CD14-positive monocyte (primary cell): ENCODE data around the gene TINAG. TPM values are rescaled to one million over a fixed set of nuclear protein-coding genes. Genes with fewer than 3 reads are reported as not detected.

ENCODE experiments used
- DNase-seq, 3 donors: peaks; one replicate each; pipeline ENCODE4 v3.0.0-alpha.2; 2011 to 2022
- H2AFZ ChIP-seq: 2 replicates; pipeline ENCODE4 v1.6.0; 2012; ENCODE audit warnings: mild to moderate bottlenecking, low read depth, low read length, inconsistent platforms; ENCODE audit not compliant: insufficient read depth, poor library complexity, severe bottlenecking
- H3K27ac ChIP-seq, 2 donors: 1 replicate in 1 of 2; 2 replicates in 1 of 2; pipeline ENCODE4 v1.5.1; 2012 to 2013; ENCODE audit warnings: low read length in 2 of 2, control low read depth in 1 of 2, inconsistent platforms in 1 of 2, low read depth in 1 of 2, mild to moderate bottlenecking in 1 of 2
- H3K27me3 ChIP-seq, 2 donors: one replicate each; pipeline versions ENCODE4 v1.6.0 to v1.6.1; 2011 to 2013; ENCODE audit warnings: low read length in 2 of 2; ENCODE audit not compliant: control insufficient read depth in 2 of 2, insufficient read depth in 2 of 2
- H3K36me3 ChIP-seq, 2 donors: replicated peaks in 1 of 2; 1 replicate in 1 of 2; 2 replicates in 1 of 2; pipeline versions ENCODE4 v1.5.1 to v1.6.1; 2012 to 2013; ENCODE audit warnings: low read length in 2 of 2, control low read depth in 1 of 2, inconsistent platforms in 1 of 2, mild to moderate bottlenecking in 1 of 2; ENCODE audit not compliant: insufficient read depth in 2 of 2, control insufficient read depth in 1 of 2
- H3K4me1 ChIP-seq, 2 donors: 1 replicate in 1 of 2; 2 replicates in 1 of 2; pipeline versions ENCODE4 v1.5.1 to v1.6.1; 2012 to 2013; ENCODE audit warnings: low read length in 2 of 2, control low read depth in 1 of 2, inconsistent platforms in 1 of 2, mild to moderate bottlenecking in 1 of 2, moderate library complexity in 1 of 2; ENCODE audit not compliant: insufficient read depth in 2 of 2, control insufficient read depth in 1 of 2
- H3K4me2 ChIP-seq: replicated peaks from 2 replicates; pipeline ENCODE3; 2012; ENCODE audit warnings: low read length, moderate library complexity, mild to moderate bottlenecking; ENCODE audit not compliant: poor library complexity, severe bottlenecking; ENCODE audit errors: extremely low read depth
- H3K4me3 ChIP-seq, 3 experiments: fragments of 200-600 bp in 1 of 3; sonication (generic) in 1 of 3; replicated peaks in 1 of 3; 1 replicate in 2 of 3; 2 replicates in 1 of 3; pipeline ENCODE4 v1.5.1; 2011 to 2013; ENCODE audit warnings: low read length in 3 of 3, mild to moderate bottlenecking in 3 of 3, control low read depth in 2 of 3, low read depth in 2 of 3, inconsistent platforms in 1 of 3, moderate library complexity in 1 of 3
- H3K79me2 ChIP-seq: 2 replicates; pipeline ENCODE4 v1.6.0; 2012; ENCODE audit warnings: mild to moderate bottlenecking, control low read depth, inconsistent platforms, low read length, moderate library complexity; ENCODE audit not compliant: insufficient read depth
- H3K9ac ChIP-seq: 2 replicates; pipeline ENCODE4 v1.6.0; 2017; ENCODE audit warnings: low read length, mild to moderate bottlenecking; ENCODE audit not compliant: insufficient read depth, poor library complexity, severe bottlenecking
- H3K9me3 ChIP-seq, 2 donors: replicated peaks in 1 of 2; 1 replicate in 1 of 2; 2 replicates in 1 of 2; pipeline versions ENCODE4 v1.5.1 to v1.6.1; 2012 to 2013; ENCODE audit warnings: low read length in 2 of 2, control low read depth in 1 of 2; ENCODE audit not compliant: control insufficient read depth in 1 of 2, insufficient read depth in 1 of 2
- H4K20me1 ChIP-seq: 2 replicates; pipeline ENCODE4 v1.6.0; 2012; ENCODE audit warnings: mild to moderate bottlenecking, low read length, control low read depth, moderate library complexity; ENCODE audit not compliant: insufficient read depth
- H3K27ac Mint-ChIP-seq, 7 donors: one replicate each; pipeline ENCODE4 v1.8.0; 2020; ENCODE audit warnings: mild to moderate bottlenecking in 7 of 7, mixed read lengths in 7 of 7, moderate library complexity in 6 of 7, inconsistent platforms in 2 of 7
- H3K27me3 Mint-ChIP-seq, 3 donors: one replicate each; pipeline ENCODE4 v1.8.0; 2021 to 2022; ENCODE audit warnings: low read depth in 3 of 3, mild to moderate bottlenecking in 3 of 3, mixed read lengths in 3 of 3, moderate library complexity in 3 of 3, inconsistent platforms in 1 of 3
- H3K36me3 Mint-ChIP-seq, 2 donors: one replicate each; pipeline ENCODE4 v1.8.0; 2020; ENCODE audit warnings: mixed read lengths in 2 of 2, inconsistent platforms in 1 of 2, mild to moderate bottlenecking in 1 of 2
- H3K4me1 Mint-ChIP-seq: one replicate; pipeline ENCODE4 v1.8.0; 2020; ENCODE audit warnings: mild to moderate bottlenecking, mixed read lengths
- H3K4me3 Mint-ChIP-seq, 2 donors: one replicate each; pipeline ENCODE4 v1.8.0; 2020; ENCODE audit warnings: mild to moderate bottlenecking in 2 of 2, mixed read lengths in 2 of 2, moderate library complexity in 1 of 2
- H3K9me3 Mint-ChIP-seq, 7 donors: one replicate each; pipeline ENCODE4 v1.8.0; 2020 to 2022; ENCODE audit warnings: mixed read lengths in 7 of 7, mild to moderate bottlenecking in 6 of 7, moderate library complexity in 6 of 7, inconsistent platforms in 2 of 7
- WGBS: methylation state at CpG from one replicate; pipeline ENCODE4 v1.1.5; 2013; ENCODE audit warnings: missing lambda C conversion rate; ENCODE audit not compliant: insufficient coverage; 5-methylcytosine and 5-hydroxymethylcytosine counted together
- intact Hi-C, 2 donors: fragments of 100-400 bp; cut with micrococcal nuclease; formaldehyde crosslinking; loops; one replicate each; pipeline versions ENCODE4 v1.15.0 to v1.15.1; 2023
- polyA plus RNA-seq, 3 donors: library from polyadenylated mRNA; depleted of rRNA in 1 of 3; unstranded in 2 of 3; stranded (reverse) in 1 of 3; fragments of 300-500 nt in 2 of 3; fragments of >200 nt in 1 of 3; fragmentation: Illumina TruSeq in 2 of 3; gene quantifications; 1 replicate in 2 of 3; 2 replicates in 1 of 3; pipeline ENCODE4 v1.2.3, GENCODE V29; 2012 to 2021
- TF ChIP-seq, protein P1 (sequence below): fragments of 200-600 bp; IDR thresholded peaks from one replicate; pipeline ENCODE4 v1.8.0; 2022; ENCODE audit warnings: antibody characterized with exemption, mild to moderate bottlenecking

The TINAG gene
- polyA plus RNA-seq, 3 donors, result not detected

DNA sequence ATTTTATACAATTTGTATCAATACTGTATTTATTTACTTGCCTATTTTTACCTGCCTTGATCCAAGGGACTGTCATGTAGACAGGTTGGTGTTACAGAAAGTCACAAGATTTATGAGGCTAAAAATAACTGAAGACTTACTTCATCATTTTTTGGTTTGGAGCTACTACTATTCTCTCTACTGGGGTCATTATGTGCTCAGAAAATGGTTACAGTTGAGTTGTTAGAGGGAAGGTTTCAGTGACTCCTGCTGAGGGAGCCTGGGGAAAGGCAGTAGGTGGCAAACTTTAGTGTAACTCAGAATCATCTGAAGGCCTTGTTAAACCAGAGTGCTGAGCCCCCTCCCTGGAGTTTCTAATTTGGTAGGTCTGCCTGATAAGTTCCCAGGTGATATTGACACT is 118.8 kb downstream of the TINAG start:
- Mint-ChIP-seq H3K27ac (no peak overlapping the region), H3K4me3 (no peak overlapping the region), H3K9me3 (peaks cover 0 to 2% (median 0%) of the 10 kb centered on the region in 7 donors), H3K27me3 (no peaks in the 10 kb centered on the region), H3K36me3 (no peaks in the 10 kb centered on the region), H3K4me1 (no peaks in the 10 kb centered on the region)
- H3K4me2 ChIP-seq, result no peak overlapping the region
- TF ChIP-seq, protein P1, sequence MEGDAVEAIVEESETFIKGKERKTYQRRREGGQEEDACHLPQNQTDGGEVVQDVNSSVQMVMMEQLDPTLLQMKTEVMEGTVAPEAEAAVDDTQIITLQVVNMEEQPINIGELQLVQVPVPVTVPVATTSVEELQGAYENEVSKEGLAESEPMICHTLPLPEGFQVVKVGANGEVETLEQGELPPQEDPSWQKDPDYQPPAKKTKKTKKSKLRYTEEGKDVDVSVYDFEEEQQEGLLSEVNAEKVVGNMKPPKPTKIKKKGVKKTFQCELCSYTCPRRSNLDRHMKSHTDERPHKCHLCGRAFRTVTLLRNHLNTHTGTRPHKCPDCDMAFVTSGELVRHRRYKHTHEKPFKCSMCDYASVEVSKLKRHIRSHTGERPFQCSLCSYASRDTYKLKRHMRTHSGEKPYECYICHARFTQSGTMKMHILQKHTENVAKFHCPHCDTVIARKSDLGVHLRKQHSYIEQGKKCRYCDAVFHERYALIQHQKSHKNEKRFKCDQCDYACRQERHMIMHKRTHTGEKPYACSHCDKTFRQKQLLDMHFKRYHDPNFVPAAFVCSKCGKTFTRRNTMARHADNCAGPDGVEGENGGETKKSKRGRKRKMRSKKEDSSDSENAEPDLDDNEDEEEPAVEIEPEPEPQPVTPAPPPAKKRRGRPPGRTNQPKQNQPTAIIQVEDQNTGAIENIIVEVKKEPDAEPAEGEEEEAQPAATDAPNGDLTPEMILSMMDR, result no peak
- H3K4me1 ChIP-seq, result no peaks in the 10 kb centered on the region
- no peak overlapping the region for H3K27ac ChIP-seq
- no peak overlapping the region for H2AFZ ChIP-seq
- H3K79me2 ChIP-seq, result no peaks in the 10 kb centered on the region
- H3K27me3 ChIP-seq, result no peaks in the 10 kb centered on the region
- H3K36me3 ChIP-seq, result no peaks in the 10 kb centered on the region
- no peak overlapping the region for H3K4me3 ChIP-seq
- H3K9ac ChIP-seq, result no peak overlapping the region
- no peaks in the 10 kb centered on the region for H3K9me3 ChIP-seq
- no peak for DNase-seq
- intact Hi-C loops, result no loop called here
- no peaks in the 10 kb centered on the region for H4K20me1 ChIP-seq

DNA sequence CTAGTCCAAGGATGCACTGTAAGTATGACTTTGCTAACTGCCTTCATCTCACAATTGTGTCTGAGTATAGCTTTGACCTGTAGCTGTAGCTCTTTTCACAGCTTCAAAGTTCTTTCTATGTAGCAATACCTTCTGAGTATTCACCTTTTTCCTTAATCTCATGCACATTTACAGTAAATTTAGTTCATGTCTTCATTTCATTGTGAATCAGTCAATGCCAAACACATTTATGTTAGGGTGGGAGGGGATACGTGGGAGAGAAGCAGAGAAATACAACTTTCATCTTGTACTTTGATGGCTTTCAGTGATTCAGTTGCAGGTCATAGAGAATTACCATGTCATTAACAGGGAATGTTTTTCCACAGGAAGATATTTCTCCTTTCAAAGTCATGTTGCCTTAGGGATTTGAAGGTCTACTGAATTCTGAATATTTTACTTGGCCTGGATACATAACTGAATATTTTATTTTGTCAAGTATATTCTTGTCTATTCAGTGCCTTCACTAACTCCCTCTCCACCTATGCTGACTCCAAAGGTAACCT is 119.2 kb downstream of the TINAG start:
- H3K4me3 Mint-ChIP-seq, result no peak overlapping the region

More for the DNA sequence above, 119.2 kb downstream of the TINAG start:
- H4K20me1 ChIP-seq, result no peaks in the 10 kb centered on the region
- H3K4me3 ChIP-seq, result no peak overlapping the region
- no peaks in the 10 kb centered on the region for H3K27me3 ChIP-seq
- H3K79me2 ChIP-seq, result no peaks in the 10 kb centered on the region
- TF ChIP-seq, protein P1, result no peak
- H3K9ac ChIP-seq, result no peak overlapping the region
- DNase-seq, result no peak
- no peak overlapping the region for H3K4me2 ChIP-seq
- no peaks in the 10 kb centered on the region for H3K36me3 Mint-ChIP-seq
- H3K36me3 ChIP-seq, result no peaks in the 10 kb centered on the region
- H3K4me1 ChIP-seq, result no peaks in the 10 kb centered on the region
- no peaks in the 10 kb centered on the region for H3K4me1 Mint-ChIP-seq
- H3K27ac ChIP-seq, result no peak overlapping the region
- peaks cover 0 to 2% (median 0%) of the 10 kb centered on the region in 7 donors for H3K9me3 Mint-ChIP-seq
- no peaks in the 10 kb centered on the region for H3K9me3 ChIP-seq
- intact Hi-C loops, result no loop called here
- H2AFZ ChIP-seq, result no peak overlapping the region
- H3K27me3 Mint-ChIP-seq, result no peaks in the 10 kb centered on the region
- no CpG with 5 or more reads among the region's 1 CpG for WGBS
- H3K27ac Mint-ChIP-seq, result no peak overlapping the region
